Mesendoderm (in vitro differentiated cells): ENCODE results near the gene TMEM72.

Experiments used
- DNase-seq: peaks from one replicate; pipeline ENCODE4 v3.0.0; 2013
- H2AK5ac ChIP-seq: 2 replicates; pipeline ENCODE4 v1.6.1; 2013; ENCODE audit warnings: low read length, inconsistent platforms
- H2BK120ac ChIP-seq: 2 replicates; pipeline ENCODE4 v1.6.1; 2013; ENCODE audit warnings: low read depth, mild to moderate bottlenecking, low read length, moderate library complexity, mixed read lengths
- H2BK15ac ChIP-seq: replicated peaks from 2 replicates; pipeline ENCODE4 v1.6.1; 2013; ENCODE audit warnings: low read depth, mild to moderate bottlenecking, moderate library complexity
- H2BK5ac ChIP-seq: 2 replicates; pipeline ENCODE4 v1.6.1; 2013; ENCODE audit warnings: low read length, inconsistent platforms
- H3K18ac ChIP-seq: 2 replicates; pipeline ENCODE4 v1.6.1; 2013; ENCODE audit warnings: mild to moderate bottlenecking, low read length, mixed read lengths
- H3K23ac ChIP-seq: one replicate; pipeline ENCODE4 v1.6.1; 2013; ENCODE audit warnings: low read length
- H3K27ac ChIP-seq: 2 replicates; pipeline ENCODE4 v1.5.1; 2013; ENCODE audit warnings: low read depth, mild to moderate bottlenecking, inconsistent platforms, low read length, moderate library complexity
- H3K27me3 ChIP-seq: 2 replicates; pipeline ENCODE4 v1.6.1; 2013; ENCODE audit warnings: low read length, control low read depth, mild to moderate bottlenecking, inconsistent platforms; ENCODE audit not compliant: insufficient read depth, poor library complexity
- H3K36me3 ChIP-seq: 2 replicates; pipeline ENCODE4 v1.6.1; 2013; ENCODE audit warnings: low read length, inconsistent platforms; ENCODE audit not compliant: control insufficient read depth, insufficient read depth
- H3K4ac ChIP-seq: one replicate; pipeline ENCODE4 v1.6.1; 2013; ENCODE audit warnings: low read depth, mild to moderate bottlenecking, low read length, moderate library complexity
- H3K4me1 ChIP-seq: 2 replicates; pipeline ENCODE4 v1.6.1; 2013; ENCODE audit warnings: low read depth, low read length, inconsistent platforms; ENCODE audit not compliant: control insufficient read depth
- H3K4me2 ChIP-seq: 2 replicates; pipeline ENCODE4 v1.6.1; 2013; ENCODE audit warnings: low read length
- H3K4me3 ChIP-seq: 2 replicates; pipeline ENCODE4 v1.5.1; 2013; ENCODE audit warnings: mild to moderate bottlenecking, low read length
- H3K56ac ChIP-seq: one replicate; pipeline ENCODE4 v1.6.1; 2013; ENCODE audit warnings: low read length
- H3K79me1 ChIP-seq: 2 replicates; pipeline ENCODE4 v1.6.1; 2013; ENCODE audit warnings: low read length, inconsistent platforms
- H3K79me2 ChIP-seq: 2 replicates; pipeline ENCODE4 v1.6.1; 2013; ENCODE audit warnings: mild to moderate bottlenecking, low read length; ENCODE audit not compliant: control insufficient read depth, insufficient read depth
- H3K9ac ChIP-seq: 2 replicates; pipeline ENCODE4 v1.6.1; 2013; ENCODE audit warnings: low read length, inconsistent platforms
- H4K5ac ChIP-seq: one replicate; pipeline ENCODE4 v1.6.1; 2013; ENCODE audit warnings: low read length
- H4K8ac ChIP-seq: one replicate; pipeline ENCODE4 v1.6.1; 2013; ENCODE audit warnings: low read depth, mild to moderate bottlenecking, control low read depth, low read length, moderate library complexity
- WGBS: extraction: QIAGEN DNeasy Blood & Tissue Kit; methylation state at CpG from one replicate; pipeline ENCODE4 v1.1.7; 2013; ENCODE audit warnings: low lambda C conversion rate, missing lambda C conversion rate; ENCODE audit not compliant: insufficient coverage; ENCODE audit errors: extremely low coverage; 5-methylcytosine and 5-hydroxymethylcytosine counted together

Gene TMEM72

GRCh38 chr10:44971935-44972757 is 61.0 kb downstream of the TMEM72 start:
- Histone ChIP-seq H2BK120ac (no peak overlapping the region), H3K27me3 (no peaks in the 10 kb centered on the region), H3K9ac (no peak overlapping the region), H2BK5ac (no peak overlapping the region), H3K27ac (no peak overlapping the region), H2AK5ac (no peak overlapping the region), H3K4me2 (no peak overlapping the region), H3K56ac (no peak overlapping the region), H3K79me1 (no peaks in the 10 kb centered on the region), H3K18ac (no peak overlapping the region), H3K4me3 (no peak overlapping the region), H4K8ac (no peak overlapping the region), H3K23ac (no peak overlapping the region), H4K5ac (no peak overlapping the region), H3K4ac (no peak overlapping the region), H2BK15ac (no peak overlapping the region), H3K4me1 (peaks cover 11% of the 10 kb centered on the region), H3K36me3 (no peaks in the 10 kb centered on the region), H3K79me2 (no peaks in the 10 kb centered on the region)
- no CpG with 5 or more reads among the region's 12 CpGs for WGBS
- DNase-seq, result no peak

- H3K4me1 ChIP-seq, result peaks cover 11% of the 10 kb centered on the region
- no peak overlapping the region for H2BK120ac ChIP-seq
- H3K4ac ChIP-seq, result no peak overlapping the region
- no peak overlapping the region for H3K27ac ChIP-seq
- H3K79me1 ChIP-seq, result no peaks in the 10 kb centered on the region
- H2AK5ac ChIP-seq, result no peak overlapping the region
- no peaks in the 10 kb centered on the region for H3K79me2 ChIP-seq
- H4K5ac ChIP-seq, result no peak overlapping the region
- H3K23ac ChIP-seq, result no peak overlapping the region
- H3K4me2 ChIP-seq, result no peak overlapping the region
- H3K56ac ChIP-seq, result no peak overlapping the region
- no peaks in the 10 kb centered on the region for H3K36me3 ChIP-seq
- H3K4me3 ChIP-seq, result no peak overlapping the region
- no peaks in the 10 kb centered on the region for H3K27me3 ChIP-seq
- no peak for DNase-seq
- no peak overlapping the region for H3K18ac ChIP-seq
- no peak overlapping the region for H2BK15ac ChIP-seq
- WGBS, result no CpG with 5 or more reads among the region's 6 CpGs
- no peak overlapping the region for H3K9ac ChIP-seq
- no peak overlapping the region for H2BK5ac ChIP-seq
- H4K8ac ChIP-seq, result no peak overlapping the region
Observed at GRCh38 chr10:44972874-44973306, 61.8 kb downstream of the TMEM72 start.

DNA sequence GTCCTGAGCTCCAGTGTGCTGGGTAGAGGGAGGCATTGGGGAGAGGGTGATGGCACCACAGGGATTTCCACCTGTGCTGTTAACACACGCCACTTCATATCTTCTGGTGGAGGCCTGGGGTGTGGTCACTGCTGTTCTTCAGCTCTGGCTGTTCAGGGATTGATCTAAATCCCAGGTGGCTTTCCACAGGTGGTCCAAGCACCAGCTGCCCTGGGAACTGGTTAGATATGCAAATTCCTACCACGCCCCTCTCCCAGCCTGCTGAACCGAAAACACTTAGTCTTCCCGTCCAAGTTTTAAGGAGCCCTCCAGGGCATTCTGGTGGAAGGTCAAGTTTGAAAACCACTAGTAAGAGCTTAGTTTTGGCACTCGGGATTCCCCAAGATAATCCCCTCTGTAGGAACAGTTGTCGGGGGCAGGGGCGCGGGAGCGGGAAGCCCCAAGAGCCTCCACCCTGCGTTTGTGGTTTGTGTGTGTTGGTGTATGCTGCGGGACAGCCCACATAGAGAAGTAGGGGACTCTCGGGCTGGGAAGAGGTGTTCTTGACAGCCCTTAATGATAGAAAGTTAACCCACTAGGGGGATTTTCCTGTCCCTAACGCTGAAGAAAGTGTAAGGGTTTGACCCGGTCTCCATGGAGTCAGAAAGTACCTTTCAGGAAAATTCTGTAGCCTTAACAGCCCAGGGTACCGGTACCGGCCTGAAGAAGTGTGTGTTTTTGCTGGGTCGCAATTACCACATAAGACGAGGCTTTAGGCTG is 62.4 kb downstream of the TMEM72 start:
- no CpG with 5 or more reads among the region's 18 CpGs for WGBS

DNA sequence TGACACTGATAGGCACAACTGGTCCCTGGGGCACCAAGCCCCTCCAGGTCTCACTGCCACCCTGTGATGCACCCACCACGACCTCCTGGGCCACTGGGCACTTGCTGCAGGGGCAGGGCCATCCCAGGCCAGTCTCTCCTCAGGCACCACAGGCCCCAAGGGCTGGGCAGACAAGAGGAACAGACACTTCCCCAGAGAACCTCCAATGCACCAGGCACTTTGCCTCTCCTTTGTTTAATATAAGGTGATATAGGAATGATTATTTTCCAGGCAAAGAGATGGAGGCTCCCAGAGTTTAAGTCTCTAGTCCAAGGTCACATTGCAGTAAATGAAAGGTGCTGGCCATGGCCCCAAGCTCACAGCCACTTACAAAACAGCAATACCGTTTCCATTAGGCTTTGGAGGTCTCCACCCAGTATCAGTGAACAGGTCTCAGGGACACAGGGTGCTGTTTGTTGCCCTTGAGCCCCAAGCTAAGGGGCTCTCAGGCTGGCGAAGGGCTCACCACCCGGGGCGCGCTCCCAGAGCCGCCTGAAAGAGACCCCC is 63.0 kb downstream of the TMEM72 start:
- Histone ChIP-seq H3K4ac (peak overlapping the region; percentile 64), H3K18ac (peak overlapping the region; percentile 44), H2BK5ac (no peak overlapping the region), H3K56ac (peak overlapping the region; percentile 94), H3K4me2 (peak overlapping the region; percentile 51), H3K4me3 (no peak overlapping the region), H2BK15ac (no peak overlapping the region), H3K9ac (peak overlapping the region; percentile 82), H3K79me1 (no peaks in the 10 kb centered on the region), H3K36me3 (no peaks in the 10 kb centered on the region), H3K79me2 (no peaks in the 10 kb centered on the region), H4K8ac (no peak overlapping the region), H3K27ac (no peak overlapping the region), H3K4me1 (peaks cover 15% of the 10 kb centered on the region), H4K5ac (no peak overlapping the region), H3K23ac (peak overlapping the region; percentile 99), H2BK120ac (no peak overlapping the region), H2AK5ac (peak overlapping the region; percentile 18), H3K27me3 (no peaks in the 10 kb centered on the region)
- WGBS, result no CpG with 5 or more reads among the region's 7 CpGs
- no peak for DNase-seq

More for the DNA sequence above, 62.4 kb downstream of the TMEM72 start:
- Histone ChIP-seq H2AK5ac (peak overlapping the region; percentile 18), H3K56ac (peak overlapping the region; percentile 94), H3K79me1 (no peaks in the 10 kb centered on the region), H2BK5ac (no peak overlapping the region), H4K8ac (no peak overlapping the region), H3K27ac (no peak overlapping the region), H3K18ac (no peak overlapping the region), H4K5ac (no peak overlapping the region), H3K23ac (peak overlapping the region; percentile 84), H3K9ac (no peak overlapping the region), H2BK15ac (no peak overlapping the region), H3K79me2 (no peaks in the 10 kb centered on the region), H3K27me3 (no peaks in the 10 kb centered on the region), H3K36me3 (no peaks in the 10 kb centered on the region), H3K4ac (no peak overlapping the region), H3K4me2 (no peak overlapping the region), H2BK120ac (no peak overlapping the region), H3K4me1 (peaks cover 11% of the 10 kb centered on the region), H3K4me3 (no peak overlapping the region)
- peak; percentile 49 for DNase-seq

DNA sequence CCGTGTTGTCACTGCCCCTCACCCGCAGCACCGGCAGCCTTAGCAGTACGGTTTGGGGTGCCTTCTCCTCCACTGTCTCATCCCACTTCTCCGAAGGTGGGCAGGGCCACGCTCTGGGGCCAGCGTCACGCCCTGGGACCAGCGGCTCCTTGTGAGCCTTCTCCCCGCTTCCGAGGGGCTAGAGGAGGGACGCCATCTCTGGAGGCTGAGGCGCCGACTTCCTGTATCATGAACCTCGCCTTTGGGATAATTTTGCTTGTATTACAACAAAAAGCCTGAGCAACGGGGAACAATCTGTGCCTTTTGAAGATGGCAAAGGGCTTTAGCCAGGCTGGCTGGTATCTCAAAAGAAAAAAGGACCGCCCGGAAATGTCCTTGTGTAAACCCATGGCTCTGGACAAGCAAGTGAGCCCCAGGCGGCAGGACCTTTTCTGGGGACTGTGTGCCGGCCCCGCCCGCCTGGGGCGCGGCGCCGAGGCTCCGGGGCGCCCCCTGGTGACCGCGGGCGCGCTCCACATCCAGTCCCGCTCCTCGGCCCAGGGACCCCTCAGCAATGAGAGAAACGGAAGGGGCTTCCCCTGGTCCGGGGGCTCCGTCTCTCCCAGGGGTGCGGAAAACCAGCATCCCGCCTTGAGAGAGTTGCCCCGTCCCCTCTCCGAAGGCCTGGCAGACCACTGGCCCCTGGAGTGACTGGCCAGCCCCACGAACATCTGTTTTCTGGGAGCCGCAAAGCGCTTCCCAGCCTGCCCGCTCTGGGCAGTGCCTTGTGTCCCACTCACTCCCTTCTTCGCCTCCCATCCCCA is 63.7 kb downstream of the TMEM72 start:
- Histone ChIP-seq H3K4me1 (peaks cover 17% of the 10 kb centered on the region), H3K56ac (peak overlapping the region; percentile 94)

More for the DNA sequence above, 63.7 kb downstream of the TMEM72 start:
- peak overlapping the region; percentile 54 for H2BK5ac ChIP-seq
- peak overlapping the region; percentile 99 for H3K23ac ChIP-seq
- peak; percentile 78 for DNase-seq
- no peak overlapping the region for H2BK120ac ChIP-seq
- no peak overlapping the region for H2AK5ac ChIP-seq
- H3K18ac ChIP-seq, result peak overlapping the region; percentile 51
- no peak overlapping the region for H4K8ac ChIP-seq
- no peak overlapping the region for H4K5ac ChIP-seq
- peak overlapping the region; percentile 82 for H3K9ac ChIP-seq
- WGBS, result no CpG with 5 or more reads among the region's 46 CpGs
- peak overlapping the region; percentile 64 for H3K27ac ChIP-seq
- H3K4me2 ChIP-seq, result peak overlapping the region; percentile 61
- no peaks in the 10 kb centered on the region for H3K27me3 ChIP-seq
- H3K79me2 ChIP-seq, result no peaks in the 10 kb centered on the region
- H3K79me1 ChIP-seq, result no peaks in the 10 kb centered on the region
- H3K36me3 ChIP-seq, result no peaks in the 10 kb centered on the region
- peak overlapping the region; percentile 64 for H3K4ac ChIP-seq
- H3K4me3 ChIP-seq, result peak overlapping the region; percentile 46
- no peak overlapping the region for H2BK15ac ChIP-seq
